ENCODE measurements around the gene LY6G5B.

DNA sequence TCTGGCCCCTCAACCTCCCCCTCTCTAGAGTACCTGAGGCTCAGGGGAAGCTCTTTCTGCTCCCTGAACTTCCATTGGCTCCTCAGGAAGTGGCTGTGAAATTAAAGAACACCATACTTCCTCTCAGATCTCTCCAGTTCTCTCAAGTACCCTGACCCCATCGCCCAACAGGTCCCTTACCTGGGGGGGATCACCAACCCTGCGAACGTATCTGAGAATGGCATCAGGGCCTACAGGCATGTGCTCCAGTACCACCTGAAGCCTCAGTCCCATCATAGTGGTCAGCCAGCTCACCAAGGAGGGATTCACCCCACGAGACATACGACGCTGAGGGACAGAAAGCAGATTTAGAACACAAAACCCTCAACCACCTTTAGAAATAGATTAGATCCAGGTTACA is 29.2 kb upstream of the LY6G5B start:
- TF ChIP-seq, protein P1, sequence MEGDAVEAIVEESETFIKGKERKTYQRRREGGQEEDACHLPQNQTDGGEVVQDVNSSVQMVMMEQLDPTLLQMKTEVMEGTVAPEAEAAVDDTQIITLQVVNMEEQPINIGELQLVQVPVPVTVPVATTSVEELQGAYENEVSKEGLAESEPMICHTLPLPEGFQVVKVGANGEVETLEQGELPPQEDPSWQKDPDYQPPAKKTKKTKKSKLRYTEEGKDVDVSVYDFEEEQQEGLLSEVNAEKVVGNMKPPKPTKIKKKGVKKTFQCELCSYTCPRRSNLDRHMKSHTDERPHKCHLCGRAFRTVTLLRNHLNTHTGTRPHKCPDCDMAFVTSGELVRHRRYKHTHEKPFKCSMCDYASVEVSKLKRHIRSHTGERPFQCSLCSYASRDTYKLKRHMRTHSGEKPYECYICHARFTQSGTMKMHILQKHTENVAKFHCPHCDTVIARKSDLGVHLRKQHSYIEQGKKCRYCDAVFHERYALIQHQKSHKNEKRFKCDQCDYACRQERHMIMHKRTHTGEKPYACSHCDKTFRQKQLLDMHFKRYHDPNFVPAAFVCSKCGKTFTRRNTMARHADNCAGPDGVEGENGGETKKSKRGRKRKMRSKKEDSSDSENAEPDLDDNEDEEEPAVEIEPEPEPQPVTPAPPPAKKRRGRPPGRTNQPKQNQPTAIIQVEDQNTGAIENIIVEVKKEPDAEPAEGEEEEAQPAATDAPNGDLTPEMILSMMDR (IDR thresholded peaks at IDR 0.05; ENCODE audit: low read length) = no peak
- TF ChIP-seq EZH2phosphoT487 (IDR thresholded peaks at IDR 0.05; ENCODE audit: low read length) = no peak
